ENCODE measurements around the gene LYRM2. TPM values are rescaled to one million over a fixed set of nuclear protein-coding genes. Genes with fewer than 3 reads are reported as not detected.

The LYRM2 gene
- total RNA-seq, 2 donors from 2014 or later, result 18.9 to 34.7 TPM

- TF ChIP-seq CTCF (IDR thresholded peaks at IDR 0.05), result no peak
- DNase-seq (ENCODE audit: low spot score), result no peak
- Histone ChIP-seq H3K27ac (no peak overlapping the region), H3K27me3 (no peaks in the 10 kb centered on the region), H3K36me3 (no peaks in the 10 kb centered on the region), H3K9me3 (no peaks in the 10 kb centered on the region), H3K4me1 (peaks cover 0 to 5% of the 10 kb centered on the region in 2 donors), H3K4me3 (no peak overlapping the region)
Observed at GRCh38 chr6:89599727-89600126, 38.8 kb downstream of the LYRM2 start.

- no peaks in the 10 kb centered on the region for H3K36me3 ChIP-seq
- H3K4me3 ChIP-seq, result no peak overlapping the region
- peaks cover 0 to 5% of the 10 kb centered on the region in 2 donors for H3K4me1 ChIP-seq
- no peaks in the 10 kb centered on the region for H3K27me3 ChIP-seq
- no peak for DNase-seq (ENCODE audit: low spot score)
- H3K27ac ChIP-seq, result no peak overlapping the region
- no peaks in the 10 kb centered on the region for H3K9me3 ChIP-seq
- TF ChIP-seq CTCF (IDR thresholded peaks at IDR 0.05), result no peak
Observed at GRCh38 chr6:89597988-89598387, 40.6 kb downstream of the LYRM2 start.

GRCh38 chr6:89597372-89597771 lies 41.2 kb downstream of the LYRM2 start:
- DNase-seq (ENCODE audit: low spot score), result no peak
- H3K4me1 ChIP-seq, result peaks cover 0 to 5% of the 10 kb centered on the region in 2 donors
- no peaks in the 10 kb centered on the region for H3K27me3 ChIP-seq
- no peaks in the 10 kb centered on the region for H3K9me3 ChIP-seq
- no peaks in the 10 kb centered on the region for H3K36me3 ChIP-seq
- no peak overlapping the region for H3K27ac ChIP-seq
- no peak for TF ChIP-seq CTCF (IDR thresholded peaks at IDR 0.05)
- H3K4me3 ChIP-seq, result no peak overlapping the region

GRCh38 chr6:89596484-89596883 lies 42.1 kb downstream of the LYRM2 start:
- H3K27ac ChIP-seq, result no peak overlapping the region
- TF ChIP-seq CTCF (IDR thresholded peaks at IDR 0.05), result no peak

GRCh38 chr6:89596056-89596455 lies 42.5 kb downstream of the LYRM2 start:
- Histone ChIP-seq H3K4me1 (peaks cover 0 to 5% of the 10 kb centered on the region in 2 donors), H3K27me3 (no peaks in the 10 kb centered on the region), H3K36me3 (no peaks in the 10 kb centered on the region), H3K27ac (no peak overlapping the region), H3K9me3 (no peaks in the 10 kb centered on the region), H3K4me3 (no peak overlapping the region)
- no peak for TF ChIP-seq CTCF (IDR thresholded peaks at IDR 0.05)
- DNase-seq (ENCODE audit: low spot score), result no peak

More at GRCh38 chr6:89596484-89596883, 42.1 kb downstream of the LYRM2 start:
- Histone ChIP-seq H3K27me3 (no peaks in the 10 kb centered on the region), H3K4me1 (peaks cover 0 to 5% of the 10 kb centered on the region in 2 donors), H3K4me3 (no peak overlapping the region), H3K9me3 (no peaks in the 10 kb centered on the region), H3K36me3 (no peaks in the 10 kb centered on the region)
- no peak for DNase-seq (ENCODE audit: low spot score)

- Histone ChIP-seq H3K27ac (no peak overlapping the region), H3K27me3 (no peaks in the 10 kb centered on the region), H3K36me3 (no peaks in the 10 kb centered on the region), H3K4me3 (no peak overlapping the region), H3K9me3 (no peaks in the 10 kb centered on the region), H3K4me1 (no peaks in the 10 kb centered on the region)
- TF ChIP-seq CTCF (IDR thresholded peaks at IDR 0.05), result no peak
- DNase-seq (ENCODE audit: low spot score), result no peak
Observed at GRCh38 chr6:89591745-89592144, 46.8 kb downstream of the LYRM2 start.

Measured in right atrium auricular region (tissue), 2 donors.